DND-41 (cell line): ENCODE measurements around the gene CXCL16.

Experiments used
- ATAC-seq: fragments of 200-7000 bp; cut with Tn5 transposase; 3 replicates; pipeline ENCODE4 v1.9.1; 2021; ENCODE audit warnings: low read depth; ENCODE audit not compliant: insufficient read depth
- DNase-seq: peaks from one replicate; pipeline ENCODE4 v3.0.0-alpha.2; 2020
- H2AFZ ChIP-seq: 2 replicates; pipeline ENCODE4 v1.6.0; 2012; ENCODE audit warnings: low read depth, low read length
- H3K27ac ChIP-seq: 2 replicates; pipeline ENCODE4 v1.5.1; 2012; ENCODE audit warnings: low read length, inconsistent platforms
- H3K27me3 ChIP-seq: fragments of 200-600 bp; sonication (generic); 2 replicates; pipeline ENCODE4 v1.6.0; 2012; ENCODE audit warnings: low read length, mild to moderate bottlenecking, inconsistent platforms; ENCODE audit not compliant: insufficient read depth, poor library complexity
- H3K36me3 ChIP-seq: 2 replicates; pipeline ENCODE4 v1.5.1; 2012; ENCODE audit warnings: low read length, inconsistent platforms; ENCODE audit not compliant: insufficient read depth
- H3K4me1 ChIP-seq: 2 replicates; pipeline ENCODE4 v1.5.1; 2012; ENCODE audit warnings: mild to moderate bottlenecking, low read length; ENCODE audit not compliant: insufficient read depth
- H3K4me2 ChIP-seq: 2 replicates; pipeline ENCODE4 v1.6.0; 2012; ENCODE audit warnings: mild to moderate bottlenecking, moderate library complexity, low read length, inconsistent platforms; ENCODE audit not compliant: insufficient read depth
- H3K4me3 ChIP-seq, 2 experiments: fragments of 200-600 bp in 1 of 2; shearing (Covaris generic) in 1 of 2; 2 replicates each; pipeline ENCODE4 v1.5.1; 2012 to 2016; ENCODE audit warnings: inconsistent platforms in 2 of 2, low read length in 2 of 2, mild to moderate bottlenecking in 2 of 2, low read depth in 1 of 2, moderate library complexity in 1 of 2
- H3K79me2 ChIP-seq: 2 replicates; pipeline ENCODE4 v1.6.0; 2012; ENCODE audit warnings: low read length, inconsistent platforms; ENCODE audit not compliant: insufficient read depth
- H3K9ac ChIP-seq: 2 replicates; pipeline ENCODE4 v1.6.0; 2012; ENCODE audit warnings: low read depth, mild to moderate bottlenecking, inconsistent platforms, low read length, moderate library complexity
- H3K9me3 ChIP-seq: 2 replicates; pipeline ENCODE4 v1.5.1; 2012; ENCODE audit warnings: low read length, moderate library complexity, mild to moderate bottlenecking, inconsistent platforms; ENCODE audit not compliant: insufficient read depth, severe bottlenecking
- H4K20me1 ChIP-seq: 2 replicates; pipeline ENCODE4 v1.6.0; 2012; ENCODE audit warnings: low read length; ENCODE audit not compliant: insufficient read depth
- CTCF ChIP-seq: IDR thresholded peaks from 2 replicates; pipeline ENCODE4 v1.5.1; 2012; ENCODE audit warnings: borderline replicate concordance, low read length, moderate library complexity, mild to moderate bottlenecking; ENCODE audit not compliant: poor library complexity, severe bottlenecking; ENCODE audit errors: extremely low read depth
- EZH2 ChIP-seq: IDR thresholded peaks from 3 replicates; pipeline ENCODE4 v1.6.1; 2012; ENCODE audit warnings: borderline replicate concordance, low read depth, mild to moderate bottlenecking, moderate library complexity, low read length, inconsistent platforms; ENCODE audit not compliant: severe bottlenecking

Gene CXCL16

GRCh38 chr17:4771519-4772234 lies 31.9 kb upstream of the CXCL16 start, which contains the start of gene TM4SF5:
Gene TM4SF5 (plus strand): TSS chr17:4771886. CDS start chr17:4771923, 37 bp downstream.
- TF ChIP-seq CTCF, result no peak
- no peak for TF ChIP-seq EZH2
- H4K20me1 ChIP-seq, result no peaks in the 10 kb centered on the region
- DNase-seq, result peak; percentile 41
- H3K36me3 ChIP-seq, result no peaks in the 10 kb centered on the region
- no peaks in the 10 kb centered on the region for H3K79me2 ChIP-seq
- H3K4me1 ChIP-seq, result no peaks in the 10 kb centered on the region
- no peak within 1 kb of the TSS for H2AFZ ChIP-seq
- H3K4me3 ChIP-seq, result no peak within 1 kb of the TSS
- H3K9me3 ChIP-seq, result no peaks in the 10 kb centered on the region
- H3K9ac ChIP-seq, result no peak within 1 kb of the TSS
- peaks cover 5% of the 10 kb centered on the region for H3K27me3 ChIP-seq
- H3K4me2 ChIP-seq, result no peak within 1 kb of the TSS
- no peak within 1 kb of the TSS for H3K27ac ChIP-seq
- peak; percentile 83 for ATAC-seq

- Histone ChIP-seq H3K27ac (no peak overlapping the region), H3K79me2 (no peaks in the 10 kb centered on the region), H3K27me3 (peaks cover 5% of the 10 kb centered on the region), H3K9me3 (no peaks in the 10 kb centered on the region), H3K4me2 (no peak overlapping the region), H2AFZ (no peak overlapping the region), H3K36me3 (no peaks in the 10 kb centered on the region), H4K20me1 (no peaks in the 10 kb centered on the region), H3K9ac (no peak overlapping the region), H3K4me1 (no peaks in the 10 kb centered on the region), H3K4me3 (no peak overlapping the region)
- no peak for ATAC-seq
- no peak for DNase-seq
- TF ChIP-seq EZH2 (no peak), CTCF (no peak)
Measured at GRCh38 chr17:4769628-4770027, 29.9 kb upstream of the CXCL16 start.

GRCh38 chr17:4768298-4768697 lies 28.6 kb upstream of the CXCL16 start:
- Histone ChIP-seq H2AFZ (no peak overlapping the region), H3K79me2 (no peaks in the 10 kb centered on the region), H3K9ac (no peak overlapping the region), H3K27ac (no peak overlapping the region), H3K4me2 (no peak overlapping the region), H3K9me3 (no peaks in the 10 kb centered on the region), H3K27me3 (peaks cover 2% of the 10 kb centered on the region), H3K4me3 (no peak overlapping the region), H4K20me1 (no peaks in the 10 kb centered on the region), H3K4me1 (no peaks in the 10 kb centered on the region), H3K36me3 (no peaks in the 10 kb centered on the region)
- ATAC-seq (no peak), DNase-seq (no peak)
- no peak for TF ChIP-seq CTCF
- no peak for TF ChIP-seq EZH2
